Osteocyte (in vitro differentiated cells): ENCODE data around the gene DLGAP5. TPM values are rescaled to one million over a fixed set of nuclear protein-coding genes. Genes with fewer than 3 reads are reported as not detected.

Experiments
- DNase-seq: peaks from one replicate; pipeline ENCODE4 v3.0.0; 2021; ENCODE audit warnings: mixed read lengths; ENCODE audit not compliant: unreplicated experiment; ENCODE audit errors: extremely low spot score
- H3K27ac Mint-ChIP-seq: one replicate; pipeline ENCODE4 v1.8.0; 2021; ENCODE audit warnings: mild to moderate bottlenecking, mixed read lengths; ENCODE audit not compliant: unreplicated experiment
- H3K27me3 Mint-ChIP-seq: one replicate; pipeline ENCODE4 v1.8.0; 2021; ENCODE audit warnings: mixed read lengths; ENCODE audit not compliant: unreplicated experiment
- H3K36me3 Mint-ChIP-seq: one replicate; pipeline ENCODE4 v1.8.0; 2021; ENCODE audit warnings: mixed read lengths; ENCODE audit not compliant: unreplicated experiment
- H3K4me1 Mint-ChIP-seq: one replicate; pipeline ENCODE4 v1.8.0; 2021; ENCODE audit warnings: mixed read lengths; ENCODE audit not compliant: unreplicated experiment
- H3K4me3 Mint-ChIP-seq: one replicate; pipeline ENCODE4 v1.8.0; 2021; ENCODE audit warnings: mild to moderate bottlenecking, moderate library complexity, mixed read lengths; ENCODE audit not compliant: unreplicated experiment
- H3K9me3 Mint-ChIP-seq: one replicate; pipeline ENCODE4 v1.8.0; 2021; ENCODE audit warnings: mixed read lengths; ENCODE audit not compliant: unreplicated experiment
- total RNA-seq: library from RNA; stranded (reverse); gene quantifications from 2 replicates; pipeline ENCODE4 v1.2.1, GENCODE V29; 2021
- TF ChIP-seq, protein P1 (sequence below): fragments of 200-600 bp; sonication (generic); IDR thresholded peaks from 2 replicates; pipeline ENCODE4 v1.5.0; 2021; ENCODE audit warnings: antibody characterized with exemption, mild to moderate bottlenecking, moderate library complexity

DLGAP5 gene
- total RNA-seq, 1 donor from 2014 or later, result 11.7 TPM

DNA sequence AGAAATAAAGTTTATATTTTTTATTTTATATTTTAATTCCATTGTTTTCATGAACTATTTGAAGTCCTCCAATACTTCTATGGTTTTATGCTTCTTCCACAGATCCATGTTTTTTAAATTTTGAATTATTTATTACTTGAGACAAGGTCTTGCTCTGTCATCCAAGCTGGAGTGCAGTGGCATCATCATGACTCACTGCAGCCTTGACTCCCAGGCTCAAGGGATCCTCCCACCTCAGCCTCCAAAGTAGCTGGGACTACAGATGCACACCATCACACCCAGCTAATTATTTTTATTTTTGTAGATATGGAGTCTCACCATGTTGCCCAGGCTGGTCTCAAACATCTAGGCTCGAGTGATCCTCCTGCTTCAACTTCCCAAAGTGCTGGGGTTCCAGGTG, 28.8 kb upstream of the DLGAP5 start:
- H3K27ac Mint-ChIP-seq, result no peak overlapping the region
- TF ChIP-seq, protein P1, sequence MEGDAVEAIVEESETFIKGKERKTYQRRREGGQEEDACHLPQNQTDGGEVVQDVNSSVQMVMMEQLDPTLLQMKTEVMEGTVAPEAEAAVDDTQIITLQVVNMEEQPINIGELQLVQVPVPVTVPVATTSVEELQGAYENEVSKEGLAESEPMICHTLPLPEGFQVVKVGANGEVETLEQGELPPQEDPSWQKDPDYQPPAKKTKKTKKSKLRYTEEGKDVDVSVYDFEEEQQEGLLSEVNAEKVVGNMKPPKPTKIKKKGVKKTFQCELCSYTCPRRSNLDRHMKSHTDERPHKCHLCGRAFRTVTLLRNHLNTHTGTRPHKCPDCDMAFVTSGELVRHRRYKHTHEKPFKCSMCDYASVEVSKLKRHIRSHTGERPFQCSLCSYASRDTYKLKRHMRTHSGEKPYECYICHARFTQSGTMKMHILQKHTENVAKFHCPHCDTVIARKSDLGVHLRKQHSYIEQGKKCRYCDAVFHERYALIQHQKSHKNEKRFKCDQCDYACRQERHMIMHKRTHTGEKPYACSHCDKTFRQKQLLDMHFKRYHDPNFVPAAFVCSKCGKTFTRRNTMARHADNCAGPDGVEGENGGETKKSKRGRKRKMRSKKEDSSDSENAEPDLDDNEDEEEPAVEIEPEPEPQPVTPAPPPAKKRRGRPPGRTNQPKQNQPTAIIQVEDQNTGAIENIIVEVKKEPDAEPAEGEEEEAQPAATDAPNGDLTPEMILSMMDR, result no peak
- no peaks in the 10 kb centered on the region for H3K4me1 Mint-ChIP-seq
- H3K27me3 Mint-ChIP-seq, result peaks cover 8% of the 10 kb centered on the region
- no peak for DNase-seq
- no peaks in the 10 kb centered on the region for H3K9me3 Mint-ChIP-seq
- H3K36me3 Mint-ChIP-seq, result no peaks in the 10 kb centered on the region
- no peak overlapping the region for H3K4me3 Mint-ChIP-seq

DNA sequence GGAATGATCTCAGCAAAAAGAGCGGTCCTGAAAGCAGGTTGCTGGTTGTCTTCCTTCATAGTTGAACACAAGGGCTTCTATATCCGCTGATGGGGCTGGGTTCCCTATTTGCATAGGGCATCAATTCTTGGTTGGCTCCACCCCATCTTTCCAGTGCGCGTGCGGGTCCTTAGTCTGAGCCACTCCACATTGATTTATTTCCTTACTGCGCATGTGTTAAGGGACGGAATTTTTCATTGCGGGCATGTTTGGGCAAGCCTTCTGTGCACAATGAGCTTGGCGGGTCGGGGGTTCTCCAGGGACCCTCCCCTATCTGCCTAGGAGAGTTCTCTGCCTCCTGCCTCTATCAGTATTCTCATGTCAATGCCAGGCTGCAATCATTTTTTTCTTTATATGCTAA, 21.2 kb upstream of the DLGAP5 start:
- DNase-seq, result no peak
- Mint-ChIP-seq H3K36me3 (no peaks in the 10 kb centered on the region), H3K4me1 (no peaks in the 10 kb centered on the region), H3K9me3 (no peaks in the 10 kb centered on the region), H3K27ac (no peak overlapping the region), H3K4me3 (no peak overlapping the region), H3K27me3 (peaks cover 9% of the 10 kb centered on the region)
- TF ChIP-seq, protein P1, result no peak

DNA sequence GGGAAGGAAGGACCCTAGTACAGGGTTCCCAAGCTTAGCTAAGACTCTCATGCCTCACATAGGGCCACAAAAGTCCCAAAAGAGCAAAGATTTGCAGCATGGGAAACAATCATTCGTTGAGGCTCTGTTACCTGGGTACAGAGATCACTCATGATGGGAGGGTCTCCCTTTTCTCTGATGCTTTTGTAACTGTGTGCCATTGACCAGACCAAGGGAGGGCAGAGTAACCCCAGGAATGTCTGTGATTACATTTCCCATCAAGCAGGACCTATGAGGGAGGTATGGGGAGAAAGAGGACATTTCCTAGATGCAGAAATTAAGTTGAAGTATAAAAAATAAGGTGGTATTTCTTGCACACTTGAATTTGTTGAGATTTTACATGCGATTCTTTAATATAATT, 16.4 kb upstream of the DLGAP5 start:
- Mint-ChIP-seq H3K9me3 (no peaks in the 10 kb centered on the region), H3K4me1 (no peaks in the 10 kb centered on the region), H3K4me3 (no peak overlapping the region), H3K36me3 (no peaks in the 10 kb centered on the region), H3K27ac (no peak overlapping the region), H3K27me3 (peaks cover 19% of the 10 kb centered on the region)
- TF ChIP-seq, protein P1, result no peak
- no peak for DNase-seq

DNA sequence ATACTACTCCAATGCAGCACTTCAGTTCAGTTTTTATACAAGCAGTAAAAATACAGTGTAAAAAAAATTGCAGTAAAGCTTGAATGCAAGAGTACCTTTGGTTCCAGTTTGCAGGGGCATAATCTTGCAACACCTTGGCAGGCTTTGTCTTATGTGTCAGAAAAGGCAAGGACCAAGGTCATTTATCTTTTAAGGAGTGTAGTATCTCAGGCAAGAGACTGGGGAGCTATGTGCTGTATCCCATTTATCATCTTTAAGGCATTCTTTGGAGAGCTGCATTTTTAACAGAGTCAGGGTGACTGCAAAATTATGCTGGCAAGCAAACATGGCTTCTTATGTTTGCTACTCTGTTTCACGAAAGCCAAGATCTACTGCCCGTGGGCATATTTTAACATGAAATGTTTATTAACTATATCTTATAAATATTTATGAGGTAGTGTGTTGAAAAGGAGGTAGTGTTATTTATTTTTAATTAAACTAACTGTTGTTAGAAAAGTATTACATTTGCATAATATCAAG, 14.8 kb upstream of the DLGAP5 start:
- Mint-ChIP-seq H3K4me3 (no peak overlapping the region), H3K9me3 (no peaks in the 10 kb centered on the region), H3K27ac (no peak overlapping the region), H3K4me1 (no peaks in the 10 kb centered on the region), H3K27me3 (peaks cover 17% of the 10 kb centered on the region), H3K36me3 (no peaks in the 10 kb centered on the region)
- TF ChIP-seq, protein P1, result no peak
- no peak for DNase-seq

DNA sequence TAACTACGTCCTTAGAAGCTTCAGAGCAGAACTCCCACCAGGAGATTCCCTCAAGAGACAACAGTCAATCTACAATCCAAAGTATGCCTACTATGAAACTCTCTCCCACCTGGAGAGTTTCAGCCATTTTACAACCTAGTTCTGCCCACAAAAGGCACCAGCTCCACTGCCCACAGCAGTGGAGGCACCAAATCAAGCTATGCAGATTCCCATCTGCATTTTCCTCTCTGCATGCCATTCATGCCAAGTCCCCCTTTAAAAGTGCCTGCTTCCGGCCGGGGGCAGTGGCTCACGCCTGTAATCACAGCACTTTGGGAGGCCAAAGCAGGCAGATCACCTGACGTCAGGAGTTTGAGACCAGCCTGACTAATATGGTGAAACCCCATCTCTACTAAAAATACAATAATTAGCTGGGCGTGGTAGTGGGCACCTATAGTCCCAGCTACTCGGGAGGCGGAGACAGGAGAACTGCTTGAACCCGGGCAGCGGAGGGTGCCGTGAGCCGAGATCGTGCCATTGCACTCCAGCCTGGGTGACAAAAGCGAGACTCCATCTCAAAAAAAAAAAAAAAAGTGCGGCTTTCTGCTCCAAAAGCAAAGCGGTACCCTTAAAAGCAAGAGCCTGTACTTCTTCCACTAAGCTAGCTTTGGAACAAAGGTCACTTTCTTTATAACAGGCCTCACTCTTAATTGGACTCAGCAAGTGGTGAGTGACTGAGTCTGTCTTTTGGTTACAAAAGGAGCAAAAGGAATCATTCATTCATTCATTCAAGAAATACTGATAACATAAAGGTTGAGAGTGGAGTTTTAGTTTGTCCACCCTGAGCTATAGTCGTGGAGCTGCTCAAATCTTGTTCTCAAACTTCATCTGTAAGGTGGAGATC, 10.1 kb upstream of the DLGAP5 start:
- peaks cover 5% of the 10 kb centered on the region for H3K27me3 Mint-ChIP-seq
- H3K4me3 Mint-ChIP-seq, result no peak overlapping the region
- H3K9me3 Mint-ChIP-seq, result no peaks in the 10 kb centered on the region
- TF ChIP-seq, protein P1, result no peak
- no peaks in the 10 kb centered on the region for H3K36me3 Mint-ChIP-seq
- no peak overlapping the region for H3K27ac Mint-ChIP-seq
- no peak for DNase-seq
- H3K4me1 Mint-ChIP-seq, result no peaks in the 10 kb centered on the region
